Measurements from ENCODE around the gene SYNE1. TPM values are rescaled to one million over a fixed set of nuclear protein-coding genes. Genes with fewer than 3 reads are reported as not detected.

Gene SYNE1
- total RNA-seq, 4 donors from 2014 or later = 7.4 to 66.4 (median 20.7) TPM

- H3K9me3 ChIP-seq = no peaks in the 10 kb centered on the region
- 93 to 95% methylated on average over 2 to 8 of the region's 8 CpGs for WGBS, 2 donors
- H3K27me3 ChIP-seq = no peaks in the 10 kb centered on the region
- intact Hi-C loops (cut with DNase I) = loop anchor here (10.0 kb wide), 1 partner anchor 504 kb away; no protein-coding TSS in a partner anchor
- TF ChIP-seq POLR2A (IDR thresholded peaks at IDR 0.05) (no peak), CTCF (IDR thresholded peaks at IDR 0.05) (no peak)
- no peak overlapping the region for H3K4me3 ChIP-seq
- H3K27ac ChIP-seq = peak overlapping the region in 1 of 4 donors; percentile 14
- peaks cover 0 to 17% (median 0%) of the 10 kb centered on the region in 3 donors for H3K36me3 ChIP-seq
- no peak for DNase-seq
- H3K4me1 ChIP-seq = peaks cover 20 to 56% (median 31%) of the 10 kb centered on the region in 3 donors
Measured at GRCh38 chr6:152268846-152269442, 368.2 kb downstream of the SYNE1 start.

GRCh38 chr6:152267967-152268845 is 369.0 kb downstream of the SYNE1 start:
- WGBS, 2 donors = 58 to 60% methylated on average over 9 of the region's 9 CpGs
- H3K4me1 ChIP-seq = peaks cover 14 to 48% (median 27%) of the 10 kb centered on the region in 3 donors
- intact Hi-C loops (cut with DNase I) = loop anchor here (10.0 kb wide), 1 partner anchor 503 kb away; no protein-coding TSS in a partner anchor
- peak overlapping the region in 1 of 4 donors; percentile 14 for H3K27ac ChIP-seq
- DNase-seq = no peak
- no peaks in the 10 kb centered on the region for H3K27me3 ChIP-seq
- no peaks in the 10 kb centered on the region for H3K9me3 ChIP-seq
- TF ChIP-seq POLR2A (IDR thresholded peaks at IDR 0.05) (no peak), CTCF (IDR thresholded peaks at IDR 0.05) (peak in 5 of 6 experiments; percentile 11 to 56 (median 48))
- H3K4me3 ChIP-seq = no peak overlapping the region
- H3K36me3 ChIP-seq = peaks cover 0 to 17% (median 0%) of the 10 kb centered on the region in 3 donors

- DNase-seq = no peak
- Histone ChIP-seq H3K4me1 (peaks cover 0 to 23% (median 9%) of the 10 kb centered on the region in 3 donors), H3K36me3 (peaks cover 0 to 26% (median 0%) of the 10 kb centered on the region in 3 donors), H3K4me3 (no peak overlapping the region), H3K27ac (no peak overlapping the region), H3K27me3 (no peaks in the 10 kb centered on the region), H3K9me3 (no peaks in the 10 kb centered on the region)
- 44 to 49% methylated on average over 2 of the region's 2 CpGs for WGBS, 2 donors
- intact Hi-C loops (cut with DNase I) = loop anchor here (10.0 kb wide), 1 partner anchor 501 kb away; no protein-coding TSS in a partner anchor
- no peak for TF ChIP-seq CTCF (IDR thresholded peaks at IDR 0.05)
- TF ChIP-seq POLR2A (IDR thresholded peaks at IDR 0.05) = no peak
Measured at GRCh38 chr6:152265651-152266050, 371.5 kb downstream of the SYNE1 start.

GRCh38 chr6:152263582-152263981 is 373.6 kb downstream of the SYNE1 start:
- Histone ChIP-seq H3K4me3 (no peak overlapping the region), H3K4me1 (peaks cover 0 to 18% (median 6%) of the 10 kb centered on the region in 3 donors), H3K27me3 (no peaks in the 10 kb centered on the region), H3K27ac (no peak overlapping the region), H3K9me3 (no peaks in the 10 kb centered on the region), H3K36me3 (peaks cover 0 to 40% (median 0%) of the 10 kb centered on the region in 3 donors)
- TF ChIP-seq CTCF (IDR thresholded peaks at IDR 0.05) (no peak), POLR2A (IDR thresholded peaks at IDR 0.05) (no peak)
- intact Hi-C loops (cut with DNase I) = loop anchor here (10.0 kb wide), 1 partner anchor 499 kb away; no protein-coding TSS in a partner anchor
- 42 to 90% methylated on average over 1 of the region's 1 CpG for WGBS, 2 donors
- no peak for DNase-seq
